Measurements from ENCODE around the gene CMTM5.
"Not testable (repeated sequence)": the region's sequence is repeated elsewhere in the genome, so short reads cannot be mapped to it uniquely, and the experiment has no call there.

Gene CMTM5

GRCh38 chr14:23381871-23382270 lies 5.0 kb downstream of the CMTM5 start:
- no peak overlapping the region for H3K27ac ChIP-seq
- TF ChIP-seq ZFX (IDR thresholded peaks at IDR 0.05) (no peak), CTCF (conservative IDR thresholded peaks at IDR 0.05) (no peak)

- no peak for TF ChIP-seq ZFX (IDR thresholded peaks at IDR 0.05)
- TF ChIP-seq CTCF (conservative IDR thresholded peaks at IDR 0.05), result no peak
- H3K27ac ChIP-seq, result no peak overlapping the region
These were observed 5.4 kb downstream of the CMTM5 start for GRCh38 chr14:23382276-23382675.

- no peak for TF ChIP-seq ZFX (IDR thresholded peaks at IDR 0.05)
- TF ChIP-seq CTCF (conservative IDR thresholded peaks at IDR 0.05), result no peak
- no peak overlapping the region for H3K27ac ChIP-seq
These were observed 6.0 kb downstream of the CMTM5 start for GRCh38 chr14:23382731-23383440.

- no peak for TF ChIP-seq CTCF (conservative IDR thresholded peaks at IDR 0.05)
- TF ChIP-seq ZFX (IDR thresholded peaks at IDR 0.05), result no peak
These were observed 7.7 kb downstream of the CMTM5 start for GRCh38 chr14:23384364-23385080.

GRCh38 chr14:23385244-23385641 lies 8.4 kb downstream of the CMTM5 start:
- H3K27ac ChIP-seq, result no peak overlapping the region
- no peak for TF ChIP-seq ZFX (IDR thresholded peaks at IDR 0.05)
- no peak for TF ChIP-seq CTCF (conservative IDR thresholded peaks at IDR 0.05)

More at GRCh38 chr14:23384364-23385080, 7.7 kb downstream of the CMTM5 start:
- H3K27ac ChIP-seq, result no peak overlapping the region

- no peak overlapping the region for H3K27ac ChIP-seq
- TF ChIP-seq CTCF (conservative IDR thresholded peaks at IDR 0.05) (no peak), ZFX (IDR thresholded peaks at IDR 0.05) (no peak)
These were observed 8.9 kb downstream of the CMTM5 start for GRCh38 chr14:23385642-23386265.

- H3K27ac ChIP-seq, result not testable (repeated sequence)
These were observed 9.4 kb downstream of the CMTM5 start for GRCh38 chr14:23386266-23386657.
